DMS53 treated with DMSO at 0.1 percent for 48 hours (cell line): ENCODE results near the gene ZNRF3.
"Not testable (repeated sequence)": the region's sequence is repeated elsewhere in the genome, so short reads cannot be mapped to it uniquely, and the experiment has no call there.

Source experiments
- DNase-seq: peaks from one replicate; lab custom pipeline; 2025; ENCODE audit not compliant: unreplicated experiment; lab: John Stamatoyannopoulos, UW

The ZNRF3 gene

GRCh38 chr22:29030618-29031226 lies 147.3 kb downstream of the ZNRF3 start:
- peak; percentile 21 for DNase-seq

- DNase-seq, result peak; percentile 2
These were observed 148.0 kb downstream of the ZNRF3 start for GRCh38 chr22:29031227-29032011.

DNA sequence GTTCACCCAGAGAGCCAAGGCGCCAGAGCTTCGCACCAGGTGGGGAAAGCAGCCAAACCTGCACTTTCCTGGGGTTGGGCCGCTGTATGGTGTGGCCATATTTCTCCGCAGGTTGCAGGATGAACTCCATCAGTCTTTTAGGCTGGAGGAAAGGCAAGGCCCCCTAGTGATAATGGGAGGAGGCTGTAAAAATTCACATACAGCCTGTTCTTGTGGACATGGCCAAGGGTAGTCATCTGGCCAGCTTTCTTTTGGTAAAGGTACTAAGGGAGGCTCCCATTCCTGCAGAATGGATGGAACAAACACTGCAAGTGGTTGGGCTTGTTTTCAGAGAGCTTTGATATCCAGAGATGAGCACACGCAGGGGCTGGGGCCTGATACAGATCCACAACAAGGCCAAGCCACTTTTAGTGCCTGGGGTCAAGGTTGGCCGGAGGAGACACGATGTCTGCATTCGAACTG lies 148.7 kb downstream of the ZNRF3 start:
- DNase-seq, result no peak

- peak; percentile 13 for DNase-seq
These were observed 149.2 kb downstream of the ZNRF3 start for GRCh38 chr22:29032584-29032983.

DNA sequence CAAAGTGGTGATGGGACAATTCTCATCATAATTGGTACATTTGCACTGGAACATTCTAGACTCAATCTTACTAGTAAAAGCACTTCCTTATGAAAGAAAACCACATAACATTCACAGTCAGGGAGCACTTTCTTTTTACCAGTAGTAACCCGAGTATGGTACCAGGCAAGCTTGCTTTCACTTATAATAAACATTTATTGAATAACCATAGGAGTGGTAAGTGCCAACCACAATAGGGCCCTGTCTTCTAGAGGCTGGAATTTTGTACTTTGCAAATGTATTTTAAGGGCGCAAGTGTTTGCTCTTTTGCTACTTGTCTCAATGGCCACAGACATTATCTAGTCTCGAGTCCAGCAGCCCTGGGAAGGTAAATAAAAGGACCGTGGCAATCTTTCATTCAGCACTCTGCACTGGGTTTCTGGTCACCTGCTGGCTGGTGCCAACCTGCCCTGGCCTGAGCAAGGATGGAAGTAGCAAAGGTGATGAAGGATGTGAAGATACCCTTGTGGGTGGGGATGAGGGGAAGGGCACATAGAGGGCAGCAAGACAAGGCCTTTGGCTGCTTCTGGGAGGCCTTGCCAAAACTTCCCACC lies 154.1 kb downstream of the ZNRF3 start:
- no peak for DNase-seq

DNA sequence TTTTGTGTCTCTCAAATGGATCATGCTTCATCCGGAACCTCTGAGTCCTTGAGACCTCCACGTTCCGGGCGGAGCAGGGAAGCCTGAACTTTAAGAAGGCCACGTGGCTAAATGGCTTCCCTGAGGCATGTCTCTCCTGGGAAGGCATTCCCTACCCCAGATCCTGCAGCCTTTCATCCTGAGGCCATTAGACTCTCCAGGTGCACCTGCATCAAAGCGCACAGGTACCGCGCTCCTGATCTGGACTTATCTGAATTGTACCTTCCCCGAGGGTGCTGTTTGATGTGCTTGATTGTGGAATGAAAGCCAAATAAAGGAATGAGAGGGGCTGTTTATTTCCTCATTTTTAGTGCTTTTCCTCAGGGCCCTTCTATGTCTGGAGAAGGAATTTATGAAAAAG lies 155.8 kb downstream of the ZNRF3 start:
- no peak for DNase-seq

GRCh38 chr22:29039684-29040083 lies 156.3 kb downstream of the ZNRF3 start:
- not testable (repeated sequence) for DNase-seq

GRCh38 chr22:29040385-29041275 lies 157.3 kb downstream of the ZNRF3 start:
- DNase-seq, result peak; percentile 11

DNA sequence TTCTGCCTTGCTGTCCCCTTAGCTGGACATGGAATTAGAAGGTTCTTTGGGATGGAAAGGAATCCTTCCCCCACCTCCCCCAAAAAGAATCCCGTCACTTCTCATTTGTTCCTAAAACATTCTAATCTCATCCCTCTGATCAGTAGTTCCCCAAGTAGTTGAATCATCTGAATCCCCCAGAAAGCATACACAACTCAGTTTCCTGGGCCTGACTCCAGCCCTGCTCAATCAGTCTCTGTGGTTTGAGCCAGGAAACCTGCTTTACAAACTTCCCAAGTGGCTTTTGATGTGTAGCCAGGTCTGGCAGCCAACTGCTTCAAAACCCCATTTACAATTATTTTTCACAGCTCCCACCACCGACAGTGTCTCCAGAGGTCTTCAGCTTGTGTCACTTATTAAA lies 158.0 kb downstream of the ZNRF3 start:
- DNase-seq, result no peak

GRCh38 chr22:29043906-29044575 lies 160.7 kb downstream of the ZNRF3 start:
- DNase-seq, result no peak

GRCh38 chr22:29044657-29045176 lies 161.3 kb downstream of the ZNRF3 start:
- DNase-seq, result no peak

- no peak for DNase-seq
These were observed 165.7 kb downstream of the ZNRF3 start for GRCh38 chr22:29048822-29049654.

GRCh38 chr22:29049655-29050263 lies 166.4 kb downstream of the ZNRF3 start:
- no peak for DNase-seq

DNA sequence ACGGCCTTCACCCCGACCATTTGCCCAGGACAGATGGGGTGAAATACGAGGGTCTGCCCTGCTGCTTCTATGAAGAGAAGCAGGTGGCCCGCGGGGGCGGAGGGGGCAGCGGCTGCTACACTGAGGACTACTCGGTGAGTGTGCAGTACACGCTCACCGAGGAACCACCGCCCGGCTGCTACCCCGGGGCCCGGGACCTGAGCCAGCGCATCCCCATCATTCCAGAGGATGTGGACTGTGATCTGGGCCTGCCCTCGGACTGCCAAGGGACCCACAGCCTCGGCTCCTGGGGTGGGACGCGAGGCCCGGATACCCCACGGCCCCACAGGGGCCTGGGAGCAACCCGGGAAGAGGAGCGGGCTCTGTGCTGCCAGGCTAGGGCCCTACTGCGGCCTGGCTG lies 167.1 kb downstream of the ZNRF3 start:
- no peak for DNase-seq

DNA sequence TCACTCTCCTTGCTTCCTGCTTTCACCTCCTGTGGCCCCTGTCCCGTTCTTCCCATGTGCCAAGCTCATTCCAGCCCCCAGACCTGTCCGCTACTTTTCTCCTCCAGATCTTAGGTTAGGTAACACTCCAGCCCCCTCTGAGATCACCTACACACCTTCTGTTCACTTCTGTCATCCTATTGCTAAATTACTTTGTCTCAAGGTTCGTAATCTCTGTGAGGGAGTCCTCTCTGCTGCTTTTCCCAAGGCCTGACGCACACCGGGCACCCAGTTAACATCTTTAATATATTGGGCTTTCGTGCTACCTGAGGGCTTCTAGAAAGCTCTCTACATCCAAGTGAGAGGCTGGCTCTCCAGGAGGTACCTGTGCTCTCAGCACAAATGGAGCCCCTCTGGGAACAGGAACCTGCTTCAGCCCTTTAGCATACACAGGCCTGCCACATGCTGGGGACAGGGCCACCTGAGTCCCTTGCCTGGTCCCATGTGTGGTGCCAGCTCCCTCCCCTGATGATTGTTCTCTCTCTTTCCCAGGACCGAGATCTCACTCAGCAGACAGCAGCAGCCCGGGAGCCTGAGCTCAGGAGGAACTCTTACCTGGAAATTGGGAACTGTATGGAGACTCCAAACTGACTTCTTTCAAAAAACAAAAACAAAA lies 169.8 kb downstream of the ZNRF3 start:
- no peak for DNase-seq

GRCh38 chr22:29054251-29054767 lies 170.9 kb downstream of the ZNRF3 start:
- no peak for DNase-seq

DNA sequence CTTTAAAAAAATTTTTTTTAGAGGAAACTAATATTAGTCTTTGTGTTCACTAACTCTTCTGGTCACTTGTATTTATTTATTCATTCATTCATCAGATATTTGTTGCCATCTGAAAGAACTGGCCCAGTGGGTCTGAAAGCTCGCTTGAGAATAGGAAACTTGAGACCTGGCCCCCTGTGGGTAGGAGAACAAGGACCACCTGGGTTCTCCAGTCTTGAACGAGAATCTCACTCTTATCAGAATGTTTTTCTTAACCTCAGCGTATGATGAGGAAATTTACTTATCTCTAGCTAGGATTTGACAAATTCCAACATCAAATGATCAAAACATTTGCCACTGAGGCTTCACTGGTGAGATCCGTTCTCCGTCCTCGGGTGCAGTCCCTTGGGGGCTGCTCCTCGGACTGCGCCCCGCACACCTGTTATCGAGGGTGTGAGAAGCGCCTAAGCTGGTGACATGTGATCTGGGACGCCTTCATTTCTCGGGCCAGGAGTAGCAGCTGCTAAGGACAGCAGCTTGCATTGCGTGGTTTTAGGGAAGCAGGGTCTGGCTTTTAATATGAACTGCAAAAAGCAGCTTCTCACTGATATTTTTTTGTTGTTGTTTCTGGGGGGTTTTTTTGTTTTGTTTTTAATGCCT lies 171.9 kb downstream of the ZNRF3 start:
- no peak for DNase-seq

DNA sequence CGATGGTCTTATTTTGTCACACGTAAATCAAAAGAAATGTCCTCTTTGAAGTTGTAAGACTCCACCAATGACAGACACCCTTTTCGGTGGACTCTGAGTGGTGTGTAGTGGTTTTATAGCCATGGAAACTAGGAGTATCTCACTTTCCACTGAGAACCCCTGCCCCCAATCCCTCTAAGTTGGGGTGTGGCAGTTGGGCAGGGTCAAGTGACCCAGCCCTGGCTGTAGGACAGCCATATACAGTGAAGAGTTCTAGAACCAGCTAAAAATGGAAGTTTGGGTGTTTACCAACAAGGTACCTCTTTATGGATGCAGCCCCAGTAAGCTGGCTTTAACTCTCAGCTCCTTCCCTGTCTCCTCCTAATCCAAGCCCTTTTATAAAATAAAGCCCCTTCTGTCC lies 173.1 kb downstream of the ZNRF3 start:
- no peak for DNase-seq
